ENCODE data around the gene HOXD11.
A peak's percentile ranks its signal among the peaks of the same experiment; 100 is the strongest.

Gene HOXD11

GRCh38 chr2:176122683-176123410 lies 15.8 kb downstream of the HOXD11 start, which contains the start of gene HOXD9:
Gene HOXD9 (plus strand): TSS chr2:176122719. CDS start chr2:176122769, 50 bp downstream.
- peak; percentile 33 for DNase-seq

- DNase-seq, result no peak
These were observed 16.5 kb downstream of the HOXD11 start for GRCh38 chr2:176123411-176124109.

- DNase-seq, result no peak
These were observed 17.2 kb downstream of the HOXD11 start for GRCh38 chr2:176124110-176124946.

GRCh38 chr2:176124947-176125771 lies 18.1 kb downstream of the HOXD11 start:
- DNase-seq, result no peak

- no peak for DNase-seq
These were observed 18.6 kb downstream of the HOXD11 start for GRCh38 chr2:176125772-176126054.

GRCh38 chr2:176126929-176127773 lies 20.1 kb downstream of the HOXD11 start:
- peak; percentile 58 for DNase-seq

GRCh38 chr2:176127774-176128072 lies 20.6 kb downstream of the HOXD11 start:
- no peak for DNase-seq

GRCh38 chr2:176128172-176128981 lies 21.3 kb downstream of the HOXD11 start:
- no peak for DNase-seq

GRCh38 chr2:176128982-176129796 lies 22.1 kb downstream of the HOXD11 start, which contains the start of gene HOXD8:
Gene HOXD8 (plus strand): TSS chr2:176129705. CDS start chr2:176130367, 662 bp downstream.
- DNase-seq, result peak; percentile 76

GRCh38 chr2:176129813-176130146 lies 22.7 kb downstream of the HOXD11 start:
- peak; percentile 65 for DNase-seq

GRCh38 chr2:176130147-176130956 lies 23.3 kb downstream of the HOXD11 start:
- DNase-seq, result peak; percentile 48

- no peak for DNase-seq
These were observed 24.1 kb downstream of the HOXD11 start for GRCh38 chr2:176130957-176131847.

- DNase-seq, result no peak
These were observed 24.7 kb downstream of the HOXD11 start for GRCh38 chr2:176131848-176132158.

- DNase-seq, result no peak
These were observed 25.4 kb downstream of the HOXD11 start for GRCh38 chr2:176132205-176133171.

- DNase-seq, result no peak
These were observed 26.3 kb downstream of the HOXD11 start for GRCh38 chr2:176133389-176133788.

GRCh38 chr2:176134035-176134434 lies 27.0 kb downstream of the HOXD11 start:
- no peak for DNase-seq

GRCh38 chr2:176135035-176135440 lies 28.0 kb downstream of the HOXD11 start:
- DNase-seq, result no peak

All from NCI-H1436 (cell line).